ENCODE results near the gene RAD51B.
A peak's percentile ranks its signal among the peaks of the same experiment; 100 is the strongest.
"Not testable (repeated sequence)": the region's sequence is repeated elsewhere in the genome, so short reads cannot be mapped to it uniquely, and the experiment has no call there.

Gene RAD51B

GRCh38 chr14:68752271-68753006 is 932.9 kb downstream of the RAD51B start:
- no peak for DNase-seq

DNA sequence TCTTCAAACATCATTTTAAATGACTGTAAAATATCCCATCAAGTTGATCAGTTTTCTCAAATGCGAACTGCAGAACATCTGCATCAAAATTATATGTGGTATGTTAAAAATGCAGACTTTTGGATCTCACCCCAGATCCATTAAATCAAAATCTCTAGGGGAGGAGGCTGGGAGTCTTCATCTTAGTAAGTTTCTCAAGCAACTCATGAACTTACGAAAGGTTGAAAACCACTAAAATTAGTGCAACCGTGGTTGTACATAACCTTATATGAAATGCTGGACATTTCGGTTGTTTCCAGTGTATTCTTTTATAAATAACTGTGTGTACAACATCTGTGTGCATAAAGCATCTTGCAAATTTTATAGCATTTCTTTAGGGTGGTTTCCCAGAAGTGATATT is 934.1 kb downstream of the RAD51B start:
- no peak for DNase-seq

DNA sequence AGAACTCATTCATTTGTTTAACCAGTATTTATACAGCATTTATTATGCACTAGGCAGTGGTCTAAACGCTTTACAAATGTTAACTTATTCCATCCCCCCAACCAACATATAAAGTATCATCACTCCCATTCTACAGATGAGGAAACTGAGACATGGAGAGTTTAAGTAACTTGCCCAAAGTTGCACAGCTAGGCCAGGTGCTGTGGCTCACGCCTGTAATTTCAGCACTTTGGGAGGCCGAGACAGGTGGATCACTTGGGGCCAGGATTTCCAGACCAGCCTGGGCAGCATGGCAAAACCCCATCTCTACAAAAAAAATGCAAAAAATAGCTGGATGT is 935.4 kb downstream of the RAD51B start:
- no peak for DNase-seq

DNA sequence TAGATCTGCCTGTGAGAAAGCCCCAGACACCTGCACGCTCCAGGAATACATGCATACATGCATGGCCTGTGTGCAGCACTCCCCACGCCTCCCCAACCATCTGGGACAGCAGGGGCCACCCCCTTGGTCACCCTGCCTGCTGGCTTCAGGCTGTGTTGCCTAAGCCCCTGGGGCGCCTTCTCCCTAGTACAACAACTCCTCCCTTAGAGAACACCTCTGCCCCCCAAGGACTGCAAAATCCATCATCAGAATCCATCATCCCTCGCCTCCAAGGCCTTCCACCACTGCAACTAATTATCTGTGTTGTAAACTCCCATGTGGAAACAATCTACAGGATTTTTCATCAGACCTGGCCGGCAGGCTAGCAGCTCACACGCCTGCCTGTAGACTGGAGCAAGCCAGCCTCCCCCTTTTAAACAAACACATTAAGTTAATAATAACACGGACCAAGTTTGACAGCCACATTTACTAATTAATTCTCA is 936.5 kb downstream of the RAD51B start:
- no peak for DNase-seq

DNA sequence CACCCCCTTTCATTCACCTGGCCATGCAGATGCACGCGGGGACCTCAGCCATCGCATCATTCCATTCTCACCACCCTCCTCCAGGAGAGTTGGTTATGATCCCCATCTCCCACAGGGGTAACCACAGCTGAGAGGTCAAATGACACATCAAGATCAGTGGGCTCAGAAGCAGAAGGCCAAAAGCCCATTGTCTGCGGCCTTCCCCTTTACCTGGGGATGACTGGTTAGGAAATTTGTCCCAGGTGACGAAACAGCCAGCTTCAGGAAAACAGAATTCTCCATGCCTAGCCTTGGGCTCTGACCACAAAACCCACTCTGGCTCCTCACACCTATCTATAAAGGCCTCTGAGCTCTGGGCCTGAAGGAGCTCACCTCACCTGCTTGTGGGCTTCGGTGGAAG is 937.2 kb downstream of the RAD51B start:
- DNase-seq = no peak

DNA sequence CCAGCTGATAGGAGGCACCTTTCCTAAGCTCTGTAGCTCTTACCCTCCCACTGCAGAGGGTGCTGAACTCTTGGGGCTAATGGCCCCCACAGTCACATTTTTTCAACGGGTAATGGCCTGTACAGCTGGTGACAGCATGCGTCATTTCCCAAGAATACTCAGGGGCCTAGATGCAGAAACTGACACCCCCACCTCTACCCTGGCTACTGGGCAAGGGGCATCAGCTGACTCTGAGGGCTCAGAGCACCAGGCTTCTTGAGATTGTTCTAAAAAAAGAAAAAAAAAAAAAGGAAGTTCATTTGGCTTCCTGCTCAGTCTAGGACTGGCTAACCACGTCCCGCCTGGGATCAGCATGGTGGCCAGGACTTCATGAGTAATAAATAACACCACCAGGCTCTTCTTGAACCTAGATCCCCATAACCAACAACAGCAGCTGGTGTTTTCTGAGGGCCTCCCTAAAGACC is 938.1 kb downstream of the RAD51B start:
- DNase-seq = peak; percentile 77

GRCh38 chr14:68758301-68758700 is 938.7 kb downstream of the RAD51B start:
- DNase-seq = no peak

- DNase-seq = no peak
Measured at GRCh38 chr14:68759017-68759560, 939.5 kb downstream of the RAD51B start.

DNA sequence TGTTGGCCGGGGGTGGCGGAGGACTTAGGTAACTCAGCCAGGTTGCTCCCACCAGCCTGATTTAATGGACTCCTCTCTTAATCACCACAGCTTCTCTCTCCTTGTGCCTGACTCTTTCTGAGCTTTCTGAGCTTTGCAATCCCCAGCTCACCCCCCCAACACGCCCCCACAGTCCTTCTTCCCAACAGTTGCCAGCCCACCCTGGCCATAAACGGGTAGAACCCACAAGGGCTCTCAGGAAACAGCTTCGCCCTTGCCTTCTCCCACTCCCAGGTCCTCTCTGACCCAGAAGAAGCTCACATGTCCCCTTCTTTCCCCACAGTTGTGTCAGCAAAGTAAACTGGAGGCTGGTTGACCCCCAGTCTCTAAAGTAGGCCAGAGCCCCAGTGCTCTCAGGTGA is 940.4 kb downstream of the RAD51B start:
- DNase-seq = no peak

DNA sequence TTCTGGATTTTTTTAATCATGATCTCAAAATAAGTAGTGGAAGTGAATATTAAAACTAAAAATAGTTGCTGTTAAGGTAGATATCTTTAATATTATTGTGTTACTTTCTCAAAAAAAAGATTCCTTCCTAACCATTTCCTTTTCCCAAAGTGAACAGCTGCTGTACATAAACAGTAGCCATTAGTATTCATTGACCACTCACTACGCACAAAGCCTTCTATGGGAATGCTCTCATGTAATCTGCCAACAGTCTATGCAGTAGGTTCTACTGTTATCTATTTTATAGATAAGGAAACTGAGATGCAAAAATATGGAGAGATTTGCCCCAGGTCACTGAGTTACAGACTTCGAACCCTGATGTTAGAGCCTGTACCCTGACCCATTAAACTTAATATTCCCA is 941.2 kb downstream of the RAD51B start:
- DNase-seq = no peak

DNA sequence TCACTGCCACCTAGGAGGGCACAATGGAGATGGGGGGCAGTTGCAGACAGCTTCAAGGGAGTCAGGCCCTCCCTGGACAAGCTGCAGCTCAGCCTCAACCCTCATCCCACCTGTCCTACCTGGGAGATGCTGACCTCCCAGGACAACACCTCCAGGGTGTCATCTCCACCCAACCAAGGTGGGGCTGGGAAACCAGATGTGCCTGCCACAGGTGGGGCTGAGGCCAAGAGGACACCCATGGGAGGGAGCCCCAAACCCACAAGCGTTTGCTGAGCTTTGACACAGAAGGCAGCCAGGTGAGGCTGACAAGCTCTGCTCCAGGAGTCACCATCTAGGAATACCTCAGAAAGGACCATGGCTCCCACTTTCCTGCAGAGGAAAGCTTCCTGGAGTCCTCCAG is 941.8 kb downstream of the RAD51B start:
- DNase-seq = no peak

DNA sequence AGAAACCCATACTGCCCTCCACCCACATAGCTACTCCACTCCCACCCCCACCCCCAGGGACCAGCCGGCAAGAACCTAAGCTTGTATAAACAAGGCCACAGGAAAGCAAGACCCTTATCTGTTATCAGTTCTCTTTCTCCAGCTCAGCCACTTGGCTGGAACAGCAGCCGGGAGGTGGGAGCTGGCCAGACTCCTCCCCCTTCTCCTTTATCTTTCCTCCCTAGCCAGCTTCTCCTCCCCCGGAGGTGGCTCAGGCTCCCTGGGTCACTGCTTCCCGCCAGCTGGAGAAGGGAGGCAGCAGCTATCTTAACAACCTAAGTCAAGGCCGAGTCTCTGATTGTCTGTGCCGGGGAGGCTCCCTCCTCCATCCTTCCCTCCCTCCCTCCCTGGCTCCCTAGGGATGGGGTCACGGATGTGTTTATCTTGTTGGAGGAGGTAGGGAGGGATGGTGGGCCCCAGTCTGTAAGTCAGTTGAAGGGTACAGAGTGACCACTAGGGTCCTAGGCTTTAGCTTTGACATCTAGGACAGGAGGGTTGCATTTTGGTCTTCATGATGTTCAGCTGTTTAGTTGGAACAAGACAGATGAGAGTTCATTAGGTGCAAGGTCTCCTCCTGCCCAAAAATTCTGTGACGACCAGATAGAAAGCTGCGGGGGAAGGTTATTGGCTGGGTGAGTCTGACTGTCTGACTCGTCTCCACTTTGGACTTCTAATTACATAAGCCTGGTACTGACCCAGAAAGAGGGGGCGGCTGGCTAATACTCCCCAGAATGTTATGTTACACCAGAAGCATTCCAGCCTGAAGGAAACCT is 943.6 kb downstream of the RAD51B start:
- peak; percentile 89 for DNase-seq

DNA sequence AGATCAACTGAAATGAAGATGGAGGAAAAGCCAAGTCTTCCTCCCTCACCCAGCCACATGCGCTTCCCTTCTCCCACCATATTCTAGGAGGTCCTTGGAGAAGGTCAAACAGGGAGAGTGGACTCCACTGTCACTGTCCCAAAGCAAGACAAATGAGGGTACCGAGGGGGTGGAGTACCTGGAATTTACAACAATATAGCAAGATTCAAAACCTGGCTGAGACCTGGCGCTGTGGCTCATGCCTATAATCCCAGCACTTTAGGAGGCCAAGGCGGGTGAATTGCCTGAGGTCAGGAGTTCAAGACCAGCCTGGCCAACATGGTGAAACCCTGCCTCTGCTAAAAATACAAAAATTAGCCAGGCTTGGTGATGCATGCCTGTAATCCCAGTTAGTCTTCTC is 944.3 kb downstream of the RAD51B start:
- not testable (repeated sequence) for DNase-seq

DNA sequence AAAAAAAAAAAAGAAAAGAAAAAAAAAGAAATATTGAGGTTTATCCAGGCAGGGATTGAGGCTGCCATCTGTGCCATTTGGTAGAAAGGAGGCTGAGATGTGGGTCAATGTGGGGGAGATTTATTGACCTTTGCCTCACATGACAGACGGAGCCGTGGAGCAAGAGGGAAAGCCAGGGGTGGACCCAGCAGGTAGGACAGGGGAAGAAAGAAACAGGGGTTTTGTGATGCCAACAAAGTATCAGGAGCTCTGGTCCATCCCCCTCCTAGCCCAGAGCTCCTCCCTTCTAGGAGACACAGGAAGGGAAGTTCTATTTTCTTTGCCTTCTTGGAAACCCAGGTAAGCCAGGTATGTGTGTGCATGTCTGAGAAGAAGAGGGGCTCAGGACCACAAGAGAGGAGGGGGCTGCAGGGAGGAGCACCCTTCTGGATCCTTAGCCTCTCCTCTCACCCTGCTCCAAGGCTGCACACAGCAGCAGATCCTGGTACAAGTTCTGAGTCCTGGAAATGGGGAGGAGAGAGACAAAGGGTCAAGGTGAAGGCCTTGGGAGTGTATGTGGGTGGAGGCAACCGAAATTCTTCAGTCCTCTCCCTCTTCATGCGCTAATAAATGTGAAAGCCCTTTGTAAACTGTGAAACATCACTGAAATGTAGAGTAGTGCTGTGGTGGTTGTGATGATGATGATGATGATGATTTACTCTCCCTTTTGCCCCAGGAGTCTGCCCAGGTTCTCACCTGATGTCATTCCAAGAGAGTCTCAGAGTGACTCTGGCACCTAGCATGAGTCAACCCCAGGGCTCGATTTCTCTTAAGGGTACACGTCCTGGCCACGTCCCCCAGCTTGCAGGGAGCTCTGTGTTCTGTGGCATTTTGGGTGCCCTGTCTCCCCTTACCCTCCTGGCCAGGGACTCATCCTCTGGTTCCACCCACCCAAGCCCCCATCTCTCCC is 947.0 kb downstream of the RAD51B start:
- no peak for DNase-seq

DNA sequence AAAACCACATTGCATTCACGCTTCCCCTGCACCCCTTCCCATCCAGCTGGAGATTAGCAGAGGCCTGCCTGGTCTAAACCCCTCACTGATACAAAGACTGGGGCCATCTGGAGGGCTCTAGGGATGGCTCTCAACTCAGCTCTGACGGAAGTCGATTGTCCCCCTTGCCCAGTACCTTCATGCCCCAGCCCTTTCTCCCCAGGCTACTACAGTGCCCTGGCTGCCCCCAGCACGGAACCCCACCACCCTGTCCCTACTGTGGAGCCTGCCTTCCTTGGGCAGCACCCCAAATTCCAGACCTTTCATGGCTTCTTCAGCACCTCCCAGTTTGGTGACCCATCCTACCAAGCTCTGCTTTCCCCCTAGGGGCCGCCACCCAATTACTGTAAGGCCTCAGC is 947.7 kb downstream of the RAD51B start:
- DNase-seq = no peak

DNA sequence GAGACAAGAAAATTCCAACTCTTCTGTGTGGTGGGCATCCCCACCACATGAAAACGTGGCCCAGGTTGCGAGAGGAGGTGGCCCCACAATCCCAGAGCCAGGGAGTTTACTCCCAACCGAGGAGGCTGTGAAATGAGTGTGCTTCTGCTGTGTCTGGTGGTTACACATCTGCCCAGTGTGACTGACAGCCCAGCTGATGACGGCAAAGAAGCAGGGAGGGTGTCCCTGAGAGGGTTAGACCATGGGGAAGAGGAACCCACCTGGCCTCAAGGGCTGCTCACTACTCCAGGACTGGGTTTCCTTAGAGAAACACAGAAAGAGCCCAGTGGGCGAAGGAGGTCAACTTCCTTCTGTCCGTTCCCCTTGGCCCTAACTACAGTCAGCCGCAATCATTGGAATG is 948.7 kb downstream of the RAD51B start:
- no peak for DNase-seq

- no peak for DNase-seq
Measured at GRCh38 chr14:68770051-68770450, 950.5 kb downstream of the RAD51B start.

DNA sequence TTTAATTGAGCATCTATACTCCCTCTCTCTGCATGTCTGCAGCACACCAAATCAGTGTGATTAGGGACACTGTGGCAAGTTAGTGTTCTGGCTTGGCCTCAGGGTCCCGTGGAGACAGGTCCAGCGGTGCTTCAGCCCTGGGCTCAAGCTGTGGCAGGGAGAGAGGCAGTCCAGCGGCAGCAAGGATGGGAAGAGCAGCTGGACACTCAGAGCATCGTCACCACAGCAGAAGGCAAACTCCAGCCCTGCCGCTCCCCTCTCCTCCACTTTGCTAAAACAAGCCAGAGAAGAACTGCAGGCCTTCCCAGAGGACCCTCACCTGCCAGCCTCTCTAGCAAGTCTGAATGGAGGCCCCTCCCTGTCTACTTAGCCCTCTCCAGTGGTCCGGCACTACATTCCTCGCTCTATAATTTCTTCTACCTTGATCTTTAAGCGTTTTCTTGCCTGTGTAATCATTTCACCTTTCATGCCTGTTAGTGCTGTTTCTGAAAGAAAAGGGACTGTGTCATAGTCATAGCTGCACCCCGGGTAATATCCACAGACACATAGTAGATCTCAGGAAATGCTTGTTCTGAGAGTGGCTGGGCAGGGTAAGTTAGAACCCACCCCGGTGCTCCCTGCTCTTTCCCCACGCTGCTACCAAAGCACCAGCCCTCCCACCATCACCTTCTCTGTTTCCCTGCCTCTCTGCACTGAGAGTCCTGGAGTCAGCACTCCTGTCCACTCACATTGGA is 951.1 kb downstream of the RAD51B start:
- no peak for DNase-seq

- DNase-seq = no peak
Measured at GRCh38 chr14:68771631-68772030, 952.1 kb downstream of the RAD51B start.

DNA sequence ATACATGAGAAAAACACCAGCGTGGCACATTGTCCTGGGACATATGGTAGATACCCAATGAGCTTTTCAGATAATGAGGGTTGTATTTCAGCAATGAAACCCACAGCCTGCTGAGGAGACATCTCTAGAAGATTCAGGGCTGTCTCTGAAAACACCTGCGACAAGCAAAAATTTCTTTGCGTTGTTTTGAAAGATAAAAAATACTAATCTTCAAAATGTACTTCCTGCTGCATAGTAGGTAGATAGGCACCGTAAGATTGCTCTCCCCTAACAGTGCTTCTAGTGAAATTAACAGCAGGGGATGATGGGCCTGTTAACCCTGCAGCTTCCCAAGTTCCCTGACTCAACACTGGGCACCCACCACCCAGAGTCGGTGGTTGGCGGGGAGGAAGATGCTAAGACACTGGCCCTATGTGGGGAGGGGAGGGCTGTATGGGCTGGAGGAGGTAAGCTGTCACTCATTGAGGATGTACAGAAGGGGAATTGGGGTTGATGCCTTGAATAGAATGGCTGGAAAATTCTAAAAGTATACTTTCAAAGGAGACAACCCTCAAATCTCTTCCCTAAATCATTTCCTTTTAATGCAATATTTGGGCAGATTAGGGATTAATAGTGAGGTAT is 953.3 kb downstream of the RAD51B start:
- no peak for DNase-seq

DNA sequence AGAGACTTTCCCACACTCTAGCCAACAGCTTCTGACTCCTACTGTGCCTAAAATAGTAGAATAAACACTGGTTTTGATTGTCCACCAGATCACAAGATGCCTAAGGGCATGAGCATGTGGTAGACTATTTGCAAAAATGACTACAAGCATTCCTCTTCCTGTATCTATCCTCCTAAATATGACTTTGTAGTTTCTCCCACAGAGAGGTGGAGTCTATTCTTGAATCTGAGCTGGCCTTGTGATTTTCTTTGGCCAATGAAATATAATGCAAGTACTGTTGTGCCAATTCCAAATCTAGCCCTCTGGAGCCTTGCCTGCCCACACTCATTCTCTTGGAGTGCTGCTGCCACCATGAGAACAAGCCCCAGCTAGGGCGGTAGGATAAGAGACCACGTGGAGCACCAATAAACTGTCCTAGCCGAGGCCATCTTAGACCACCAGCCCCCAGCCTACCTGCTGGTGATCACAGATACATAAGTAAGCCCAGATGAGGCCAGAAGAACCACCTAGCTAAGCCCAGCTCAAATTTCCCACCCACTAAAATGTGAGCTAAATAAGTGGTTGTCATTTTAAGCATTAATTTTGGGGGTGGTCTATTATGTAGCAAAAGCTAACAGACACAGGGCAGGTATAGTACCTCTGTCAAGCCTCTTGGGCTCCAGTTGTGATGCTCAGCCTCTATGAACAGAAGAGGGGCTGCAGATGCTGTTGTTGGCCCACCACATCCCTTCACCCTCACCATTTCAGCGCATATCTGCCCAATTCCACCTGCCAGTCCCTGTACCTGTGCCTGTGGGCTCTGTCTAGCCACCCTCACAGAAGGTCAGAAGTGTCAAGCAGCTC is 955.4 kb downstream of the RAD51B start:
- no peak for DNase-seq

All from OCI-M1 (cell line).